Neuronal stem cell (in vitro differentiated cells): ENCODE data around the gene SAPCD2.

Experiments used
- DNase-seq: peaks from one replicate; pipeline ENCODE4 v3.0.0-alpha.2; 2013; ENCODE audit warnings: low spot score
- H2AFZ ChIP-seq: one replicate; pipeline ENCODE4 v1.6.1; 2013; ENCODE audit warnings: mild to moderate bottlenecking, low read length, inconsistent platforms
- H2AK5ac ChIP-seq: 2 replicates; pipeline ENCODE4 v1.6.1; 2013; ENCODE audit warnings: low read depth, mild to moderate bottlenecking, inconsistent platforms, low read length, moderate library complexity, mixed read lengths
- H2BK120ac ChIP-seq: 2 replicates; pipeline ENCODE4 v1.6.1; 2013; ENCODE audit warnings: low read depth, mild to moderate bottlenecking, inconsistent platforms, low read length, moderate library complexity, mixed read lengths
- H2BK12ac ChIP-seq: one replicate; pipeline ENCODE4 v1.6.1; 2013; ENCODE audit warnings: low read length, inconsistent platforms
- H2BK15ac ChIP-seq: 2 replicates; pipeline ENCODE4 v1.6.1; 2013; ENCODE audit warnings: mild to moderate bottlenecking, low read length, inconsistent platforms, mixed read lengths
- H2BK5ac ChIP-seq: one replicate; pipeline ENCODE4 v1.6.1; 2013; ENCODE audit warnings: inconsistent platforms, mild to moderate bottlenecking, low read length, moderate library complexity
- H3K14ac ChIP-seq: one replicate; pipeline ENCODE4 v1.6.1; 2013; ENCODE audit warnings: low read length, inconsistent platforms
- H3K18ac ChIP-seq: 2 replicates; pipeline ENCODE4 v1.6.1; 2013; ENCODE audit warnings: low read length, inconsistent platforms
- H3K23ac ChIP-seq: 2 replicates; pipeline ENCODE4 v1.6.1; 2013; ENCODE audit warnings: low read depth, mild to moderate bottlenecking, mixed read lengths, low read length, inconsistent platforms; ENCODE audit not compliant: poor library complexity
- H3K27ac ChIP-seq: replicated peaks from 3 replicates; pipeline ENCODE4 v1.5.1; 2013; ENCODE audit warnings: low read length, inconsistent platforms
- H3K27me3 ChIP-seq, 3 experiments: 2 replicates each; pipeline ENCODE4 v1.6.1; 2013; ENCODE audit warnings: low read length in 3 of 3, mild to moderate bottlenecking in 2 of 3, inconsistent platforms in 1 of 3, low read depth in 1 of 3, mixed read lengths in 1 of 3, moderate library complexity in 1 of 3; ENCODE audit not compliant: control insufficient read depth in 3 of 3, insufficient read depth in 3 of 3
- H3K36me3 ChIP-seq, 2 donors: replicated peaks in 1 of 2; 2 replicates each; pipeline ENCODE4 v1.6.1; 2013; ENCODE audit warnings: low read length in 2 of 2; ENCODE audit not compliant: control insufficient read depth in 2 of 2, insufficient read depth in 2 of 2
- H3K4ac ChIP-seq: 2 replicates; pipeline ENCODE4 v1.6.1; 2013; ENCODE audit warnings: inconsistent platforms, mild to moderate bottlenecking, low read length, moderate library complexity
- H3K4me1 ChIP-seq, 2 donors: 1 replicate in 1 of 2; 2 replicates in 1 of 2; pipeline ENCODE4 v1.6.1; 2013; ENCODE audit warnings: low read length in 2 of 2, low read depth in 1 of 2; ENCODE audit not compliant: control insufficient read depth in 2 of 2, insufficient read depth in 1 of 2
- H3K4me2 ChIP-seq: one replicate; pipeline ENCODE4 v1.6.1; 2013; ENCODE audit warnings: mild to moderate bottlenecking, low read length, inconsistent platforms; ENCODE audit not compliant: insufficient read depth, poor library complexity, severe bottlenecking
- H3K4me3 ChIP-seq, 2 donors: 2 replicates each; pipeline ENCODE4 v1.5.1; 2013; ENCODE audit warnings: low read length in 2 of 2, mild to moderate bottlenecking in 2 of 2, inconsistent platforms in 1 of 2, moderate library complexity in 1 of 2
- H3K79me1 ChIP-seq: one replicate; pipeline ENCODE4 v1.6.1; 2013; ENCODE audit warnings: low read depth, mild to moderate bottlenecking, inconsistent platforms, low read length, moderate library complexity
- H3K9ac ChIP-seq: one replicate; pipeline ENCODE4 v1.6.1; 2013; ENCODE audit warnings: mild to moderate bottlenecking, low read depth, low read length, inconsistent platforms; ENCODE audit not compliant: poor library complexity
- H3K9me3 ChIP-seq, 2 donors: replicated peaks in 1 of 2; 2 replicates each; pipeline versions ENCODE3 to v1.6.1; 2013; ENCODE audit warnings: low read length in 2 of 2, mild to moderate bottlenecking in 2 of 2, inconsistent platforms in 1 of 2, low read depth in 1 of 2, mixed read lengths in 1 of 2, moderate library complexity in 1 of 2; ENCODE audit not compliant: control insufficient read depth in 2 of 2, insufficient read depth in 1 of 2
- H4K8ac ChIP-seq: one replicate; pipeline ENCODE4 v1.6.1; 2013; ENCODE audit warnings: low read depth, mild to moderate bottlenecking, inconsistent platforms, low read length, moderate library complexity
- H4K91ac ChIP-seq: one replicate; pipeline ENCODE4 v1.6.1; 2013; ENCODE audit warnings: low read length, low read depth, mild to moderate bottlenecking, inconsistent platforms; ENCODE audit not compliant: poor library complexity
- WGBS, 2 donors: extraction: QIAGEN DNeasy Blood & Tissue Kit; methylation state at CpG; one replicate each; pipeline ENCODE4 v1.1.7; 2013; ENCODE audit warnings: missing lambda C conversion rate in 2 of 2, mixed read lengths in 1 of 2; ENCODE audit not compliant: insufficient read length in 2 of 2, insufficient replicate concordance in 1 of 2; ENCODE audit errors: extremely low coverage in 2 of 2; 5-methylcytosine and 5-hydroxymethylcytosine counted together

The SAPCD2 gene

DNA sequence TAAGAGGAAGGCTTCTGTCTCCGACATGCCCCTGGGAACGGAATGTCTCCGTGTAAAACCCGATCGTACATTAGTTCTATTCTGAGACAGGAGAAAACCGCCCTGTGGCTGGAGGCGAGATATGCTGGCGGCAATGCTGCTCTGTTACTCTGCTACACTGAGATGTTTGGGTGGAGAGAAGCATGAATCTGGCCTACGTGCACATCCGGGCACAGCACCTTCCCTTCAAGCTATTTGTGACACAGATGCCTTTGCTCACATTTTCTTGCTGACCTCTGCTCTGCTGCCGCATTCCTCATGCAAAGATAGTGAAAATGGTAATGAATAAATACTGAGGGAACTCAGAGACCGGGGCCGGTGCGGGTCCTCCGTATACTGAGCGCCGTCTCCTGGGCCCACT, 46.4 kb upstream of the SAPCD2 start:
- Histone ChIP-seq H3K27me3 (peaks cover 0 to 34% (median 5%) of the 10 kb centered on the region in 3 experiments), H2BK15ac (no peak overlapping the region), H3K4me2 (no peak overlapping the region), H2BK120ac (no peak overlapping the region), H3K27ac (no peak overlapping the region), H3K4me1 (peaks cover 0 to 14% of the 10 kb centered on the region in 2 donors), H2BK5ac (no peak overlapping the region), H3K14ac (no peak overlapping the region), H3K9me3 (no peaks in the 10 kb centered on the region), H2AFZ (peak overlapping the region; percentile 43), H2BK12ac (no peak overlapping the region), H3K9ac (no peak overlapping the region), H4K8ac (no peak overlapping the region), H3K79me1 (no peaks in the 10 kb centered on the region), H3K4me3 (no peak overlapping the region), H3K36me3 (no peaks in the 10 kb centered on the region), H3K23ac (no peak overlapping the region), H3K4ac (no peak overlapping the region), H4K91ac (no peak overlapping the region), H3K18ac (no peak overlapping the region), H2AK5ac (no peak overlapping the region)
- no peak for DNase-seq
- no CpG with 5 or more reads among the region's 17 CpGs for WGBS, 2 donors

DNA sequence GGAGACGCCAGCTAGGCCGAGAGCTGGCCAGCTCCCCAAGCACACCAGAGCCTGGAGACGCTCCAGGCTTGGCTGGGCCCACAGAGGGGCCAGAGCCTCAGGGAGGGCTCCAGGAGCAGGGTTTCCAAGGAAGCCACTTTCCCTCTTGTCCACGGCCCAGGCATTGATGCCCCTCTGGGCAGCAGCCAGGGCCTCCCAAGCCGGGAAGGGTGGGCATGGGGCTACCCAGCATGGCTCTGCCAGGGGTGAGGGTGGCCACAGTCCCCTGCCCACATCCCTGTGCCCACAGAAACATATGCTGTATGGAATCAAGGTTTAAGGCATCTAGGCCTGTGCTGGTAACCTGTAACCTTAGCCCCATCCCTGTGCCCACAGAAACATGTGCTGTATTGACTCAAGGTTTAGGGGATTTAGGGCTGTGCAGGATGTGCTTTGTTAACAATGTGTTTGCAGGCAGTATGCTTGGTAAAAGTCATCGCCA, 45.7 kb upstream of the SAPCD2 start:
- H3K4me2 ChIP-seq: no peak overlapping the region
- H3K79me1 ChIP-seq: no peaks in the 10 kb centered on the region
- H3K36me3 ChIP-seq: no peaks in the 10 kb centered on the region
- peaks cover 0 to 34% (median 5%) of the 10 kb centered on the region in 3 experiments for H3K27me3 ChIP-seq
- no peak overlapping the region for H3K14ac ChIP-seq
- WGBS, 2 donors: no CpG with 5 or more reads among the region's 6 CpGs
- no peak overlapping the region for H4K8ac ChIP-seq
- H3K4me3 ChIP-seq: no peak overlapping the region
- DNase-seq: no peak
- peak overlapping the region; percentile 74 for H2BK15ac ChIP-seq
- peak overlapping the region; percentile 22 for H2BK12ac ChIP-seq
- no peaks in the 10 kb centered on the region for H3K9me3 ChIP-seq
- H4K91ac ChIP-seq: no peak overlapping the region
- H2AK5ac ChIP-seq: peak overlapping the region; percentile 97
- no peak overlapping the region for H3K23ac ChIP-seq
- H2BK5ac ChIP-seq: no peak overlapping the region
- H2AFZ ChIP-seq: peak overlapping the region; percentile 43
- no peak overlapping the region for H3K4ac ChIP-seq
- peak overlapping the region; percentile 4 for H3K9ac ChIP-seq
- peaks cover 0 to 14% of the 10 kb centered on the region in 2 donors for H3K4me1 ChIP-seq
- no peak overlapping the region for H3K18ac ChIP-seq
- no peak overlapping the region for H2BK120ac ChIP-seq
- H3K27ac ChIP-seq: no peak overlapping the region

DNA sequence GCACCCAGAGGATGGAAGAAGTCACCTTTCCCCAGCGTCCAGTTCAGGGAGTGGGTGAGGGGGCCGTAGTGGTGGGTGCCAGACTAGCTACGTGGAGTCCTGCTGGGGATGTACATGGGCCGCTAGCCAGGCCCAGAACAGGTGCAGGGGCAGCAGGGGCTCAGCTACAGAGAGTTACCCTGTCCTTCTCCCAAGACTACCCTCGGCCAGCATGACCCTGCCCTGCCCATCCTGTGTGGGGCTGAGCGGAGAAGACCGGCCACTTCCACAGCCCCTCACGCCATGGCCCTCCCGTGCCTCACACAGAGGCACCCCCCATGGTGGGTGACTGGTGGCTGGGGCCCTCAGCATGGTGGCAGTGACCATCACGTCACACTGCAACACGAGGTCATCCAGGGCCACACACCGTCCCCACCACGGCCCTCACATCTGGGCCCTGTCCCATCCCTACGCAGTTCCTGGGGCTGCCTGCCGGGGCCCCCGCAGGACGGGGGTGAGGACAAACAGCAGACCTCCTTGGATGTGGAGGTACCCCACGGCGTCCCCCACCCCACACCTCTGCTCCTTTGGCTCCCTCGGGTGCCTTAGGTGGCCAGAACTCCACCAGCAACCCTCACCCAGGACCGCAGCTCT, 45.2 kb upstream of the SAPCD2 start:
- no peak overlapping the region for H3K4me2 ChIP-seq
- no peak for DNase-seq
- peak overlapping the region; percentile 97 for H2AK5ac ChIP-seq
- no peak overlapping the region for H2BK5ac ChIP-seq
- no peak overlapping the region for H2AFZ ChIP-seq
- H3K4me1 ChIP-seq: peaks cover 0 to 14% of the 10 kb centered on the region in 2 donors
- H3K14ac ChIP-seq: no peak overlapping the region
- peak overlapping the region; percentile 81 for H3K9ac ChIP-seq
- H3K4me3 ChIP-seq: no peak overlapping the region
- H2BK120ac ChIP-seq: peak overlapping the region; percentile 3
- peak overlapping the region; percentile 89 for H3K4ac ChIP-seq
- no CpG with 5 or more reads among the region's 21 CpGs for whole genome bisulfite sequencing, 2 donors
- peak overlapping the region; percentile 64 for H3K18ac ChIP-seq
- H4K91ac ChIP-seq: peak overlapping the region; percentile 72
- H3K23ac ChIP-seq: peak overlapping the region; percentile 96
- H3K27ac ChIP-seq: no peak overlapping the region
- no peaks in the 10 kb centered on the region for H3K79me1 ChIP-seq
- H3K36me3 ChIP-seq: peaks cover 0 to 2% of the 10 kb centered on the region in 2 donors
- H4K8ac ChIP-seq: no peak overlapping the region
- H3K9me3 ChIP-seq: no peaks in the 10 kb centered on the region
- peak overlapping the region; percentile 74 for H2BK15ac ChIP-seq
- no peak overlapping the region for H2BK12ac ChIP-seq
- peaks cover 0 to 34% (median 5%) of the 10 kb centered on the region in 3 experiments for H3K27me3 ChIP-seq

- H3K27me3 ChIP-seq: peaks cover 0 to 34% (median 5%) of the 10 kb centered on the region in 3 experiments
- H3K9me3 ChIP-seq: no peaks in the 10 kb centered on the region
- peak within 1 kb of the TSS; percentile 94 for H3K18ac ChIP-seq
- peak within 1 kb of the TSS; percentile 72 for H4K91ac ChIP-seq
- H3K4ac ChIP-seq: peak within 1 kb of the TSS; percentile 89
- peak within 1 kb of the TSS; percentile 90 for H3K14ac ChIP-seq
- WGBS, 2 donors: no CpG with 5 or more reads among the region's 70 CpGs
- H4K8ac ChIP-seq: no peak within 1 kb of the TSS
- peak within 1 kb of the TSS; percentile 3 for H2BK120ac ChIP-seq
- peaks cover 3% of the 10 kb centered on the region in 2 donors for H3K36me3 ChIP-seq
- H3K4me3 ChIP-seq: peak within 1 kb of the TSS in 1 of 2 donors; percentile 73
- H3K23ac ChIP-seq: peak within 1 kb of the TSS; percentile 96
- H2AK5ac ChIP-seq: peak within 1 kb of the TSS; percentile 97
- H2AFZ ChIP-seq: peak within 1 kb of the TSS; percentile 86
- no peak for DNase-seq
- no peaks in the 10 kb centered on the region for H3K79me1 ChIP-seq
- H3K4me2 ChIP-seq: peak within 1 kb of the TSS; percentile 77
- H3K27ac ChIP-seq: no peak within 1 kb of the TSS
- peak within 1 kb of the TSS; percentile 81 for H3K9ac ChIP-seq
- H3K4me1 ChIP-seq: peaks cover 0 to 14% of the 10 kb centered on the region in 2 donors
- H2BK5ac ChIP-seq: peak within 1 kb of the TSS; percentile 53
- H2BK15ac ChIP-seq: peak within 1 kb of the TSS; percentile 74
- H2BK12ac ChIP-seq: no peak within 1 kb of the TSS
Observed at GRCh38 chr9:137114613-137115393, 44.4 kb upstream of the SAPCD2 start, which contains the start of gene DPP7. Gene DPP7, minus strand, starts transcription at chr9:137114733. Its CDS starts 20 bp downstream, at chr9:137114713.
